A549 (cell line): ENCODE measurements around the gene RHOXF1.

Source experiments
- PHF8 ChIP-seq: fragments of 200-600 bp; sonication (generic); IDR thresholded peaks from 2 replicates; pipeline ENCODE4 v1.6.1; 2016; ENCODE audit warnings: low read depth, mild to moderate bottlenecking, antibody characterized with exemption, moderate library complexity, borderline replicate concordance
- POLR2A ChIP-seq: IDR thresholded peaks from 2 replicates; pipeline ENCODE4 v1.6.1; 2012; ENCODE audit warnings: mild to moderate bottlenecking, low read length
- ZFP36 ChIP-seq: fragments of 450-650 bp; IDR thresholded peaks from 2 replicates; pipeline ENCODE4 v1.6.1; 2014; ENCODE audit warnings: borderline replicate concordance; ENCODE audit not compliant: partially characterized antibody
- TF ChIP-seq, protein P1 (sequence below): IDR thresholded peaks from 2 replicates; pipeline ENCODE4 v1.6.1; 2012
- TF ChIP-seq, protein P2 (sequence below): fragments of 150-350 bp; IDR thresholded peaks from 2 replicates; pipeline ENCODE4 v1.6.1; 2014; ENCODE audit warnings: low read depth, mild to moderate bottlenecking, low read length
- TF ChIP-seq, protein P3 (sequence below): IDR thresholded peaks from 2 replicates; pipeline ENCODE4 v1.6.1; 2012

DNA sequence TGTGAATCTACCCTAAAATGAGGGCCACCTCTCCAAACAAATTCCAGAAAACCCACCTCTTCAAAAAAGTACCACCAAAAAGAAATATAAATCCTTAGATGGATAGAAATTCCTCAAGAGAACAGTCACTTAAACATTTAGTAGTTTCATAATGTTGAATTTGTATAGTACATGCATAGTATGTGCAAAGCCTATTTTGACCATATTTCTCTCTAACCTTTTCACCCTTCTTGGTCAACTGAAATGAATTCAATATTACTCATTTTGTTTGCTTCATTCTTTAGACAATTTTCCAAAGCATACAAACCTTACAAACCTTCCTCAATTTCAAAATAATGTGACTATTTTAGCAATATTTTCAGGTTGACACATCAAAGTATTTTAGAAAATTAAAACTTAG, 4.1 kb downstream of the RHOXF1 start:
- no peak for TF ChIP-seq PHF8
- TF ChIP-seq POLR2A: no peak
- no peak for TF ChIP-seq ZFP36
- TF ChIP-seq, protein P1, sequence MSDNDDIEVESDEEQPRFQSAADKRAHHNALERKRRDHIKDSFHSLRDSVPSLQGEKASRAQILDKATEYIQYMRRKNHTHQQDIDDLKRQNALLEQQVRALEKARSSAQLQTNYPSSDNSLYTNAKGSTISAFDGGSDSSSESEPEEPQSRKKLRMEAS: no peak
- TF ChIP-seq, protein P2, sequence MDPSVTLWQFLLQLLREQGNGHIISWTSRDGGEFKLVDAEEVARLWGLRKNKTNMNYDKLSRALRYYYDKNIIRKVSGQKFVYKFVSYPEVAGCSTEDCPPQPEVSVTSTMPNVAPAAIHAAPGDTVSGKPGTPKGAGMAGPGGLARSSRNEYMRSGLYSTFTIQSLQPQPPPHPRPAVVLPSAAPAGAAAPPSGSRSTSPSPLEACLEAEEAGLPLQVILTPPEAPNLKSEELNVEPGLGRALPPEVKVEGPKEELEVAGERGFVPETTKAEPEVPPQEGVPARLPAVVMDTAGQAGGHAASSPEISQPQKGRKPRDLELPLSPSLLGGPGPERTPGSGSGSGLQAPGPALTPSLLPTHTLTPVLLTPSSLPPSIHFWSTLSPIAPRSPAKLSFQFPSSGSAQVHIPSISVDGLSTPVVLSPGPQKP: no peak
- TF ChIP-seq, protein P3, sequence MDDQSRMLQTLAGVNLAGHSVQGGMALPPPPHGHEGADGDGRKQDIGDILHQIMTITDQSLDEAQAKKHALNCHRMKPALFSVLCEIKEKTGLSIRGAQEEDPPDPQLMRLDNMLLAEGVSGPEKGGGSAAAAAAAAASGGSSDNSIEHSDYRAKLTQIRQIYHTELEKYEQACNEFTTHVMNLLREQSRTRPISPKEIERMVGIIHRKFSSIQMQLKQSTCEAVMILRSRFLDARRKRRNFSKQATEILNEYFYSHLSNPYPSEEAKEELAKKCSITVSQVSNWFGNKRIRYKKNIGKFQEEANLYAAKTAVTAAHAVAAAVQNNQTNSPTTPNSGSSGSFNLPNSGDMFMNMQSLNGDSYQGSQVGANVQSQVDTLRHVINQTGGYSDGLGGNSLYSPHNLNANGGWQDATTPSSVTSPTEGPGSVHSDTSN: no peak
